ENCODE measurements around the gene LMNTD1.
"Not testable (repeated sequence)": the region's sequence is repeated elsewhere in the genome, so short reads cannot be mapped to it uniquely, and the experiment has no call there.

LMNTD1 gene

DNA sequence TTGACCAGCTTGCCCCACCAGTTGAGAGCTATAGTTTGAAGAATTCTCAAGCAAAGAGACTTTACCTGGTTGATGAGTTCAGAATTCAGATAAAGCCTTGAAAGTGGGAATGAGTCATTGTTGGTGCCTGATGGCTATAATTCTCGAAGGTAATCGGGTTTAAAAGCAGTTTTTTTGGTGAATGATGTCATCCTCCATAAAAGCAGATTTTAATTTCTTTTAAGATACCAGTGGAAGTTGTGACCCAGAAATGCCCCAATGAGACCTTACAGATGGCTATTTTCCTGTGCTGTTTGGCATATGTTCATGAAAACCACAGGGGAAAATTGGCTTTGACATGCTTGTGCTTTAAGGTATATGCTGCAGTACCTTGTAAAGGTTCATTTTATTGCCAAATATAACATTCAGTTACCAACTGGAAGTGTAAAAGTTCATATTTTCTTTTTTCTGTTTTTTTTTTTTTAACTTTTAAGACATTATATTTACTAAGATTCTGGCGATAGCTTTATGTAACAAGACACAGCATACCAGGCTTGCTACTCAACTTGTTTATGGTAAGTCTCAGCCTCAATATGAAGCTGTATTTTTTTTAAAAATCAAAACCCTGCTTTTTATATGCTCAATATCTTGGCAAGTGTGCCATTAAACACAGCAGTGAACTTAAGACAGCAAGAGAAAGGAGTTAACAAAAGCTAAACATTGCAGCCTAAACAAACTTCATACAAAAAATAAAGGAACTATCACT is 119.3 kb downstream of the LMNTD1 start:
- no peak for DNase-seq (ENCODE audit: low read depth in 1 of 2, low spot score in 1 of 2)

DNA sequence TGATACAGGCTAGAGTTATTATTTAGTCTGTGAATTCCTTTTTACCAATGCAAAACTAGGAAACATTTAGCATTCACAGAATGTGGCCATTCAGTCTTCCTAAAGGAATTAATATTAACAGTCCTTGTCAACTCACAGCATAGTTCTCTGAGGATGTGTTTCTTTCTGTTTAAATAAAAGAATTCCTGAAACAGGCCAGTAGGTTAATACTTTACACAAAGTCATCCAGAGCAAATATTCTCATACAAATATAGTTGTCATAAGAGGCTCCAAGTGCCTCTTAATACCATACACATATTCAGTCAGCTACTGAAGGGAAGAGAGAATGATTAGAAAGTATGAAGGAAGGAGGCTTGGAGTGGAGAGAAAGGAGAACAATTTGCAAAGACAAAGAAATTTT is 120.1 kb downstream of the LMNTD1 start:
- no peak for DNase-seq (ENCODE audit: low read depth in 1 of 2, low spot score in 1 of 2)

DNA sequence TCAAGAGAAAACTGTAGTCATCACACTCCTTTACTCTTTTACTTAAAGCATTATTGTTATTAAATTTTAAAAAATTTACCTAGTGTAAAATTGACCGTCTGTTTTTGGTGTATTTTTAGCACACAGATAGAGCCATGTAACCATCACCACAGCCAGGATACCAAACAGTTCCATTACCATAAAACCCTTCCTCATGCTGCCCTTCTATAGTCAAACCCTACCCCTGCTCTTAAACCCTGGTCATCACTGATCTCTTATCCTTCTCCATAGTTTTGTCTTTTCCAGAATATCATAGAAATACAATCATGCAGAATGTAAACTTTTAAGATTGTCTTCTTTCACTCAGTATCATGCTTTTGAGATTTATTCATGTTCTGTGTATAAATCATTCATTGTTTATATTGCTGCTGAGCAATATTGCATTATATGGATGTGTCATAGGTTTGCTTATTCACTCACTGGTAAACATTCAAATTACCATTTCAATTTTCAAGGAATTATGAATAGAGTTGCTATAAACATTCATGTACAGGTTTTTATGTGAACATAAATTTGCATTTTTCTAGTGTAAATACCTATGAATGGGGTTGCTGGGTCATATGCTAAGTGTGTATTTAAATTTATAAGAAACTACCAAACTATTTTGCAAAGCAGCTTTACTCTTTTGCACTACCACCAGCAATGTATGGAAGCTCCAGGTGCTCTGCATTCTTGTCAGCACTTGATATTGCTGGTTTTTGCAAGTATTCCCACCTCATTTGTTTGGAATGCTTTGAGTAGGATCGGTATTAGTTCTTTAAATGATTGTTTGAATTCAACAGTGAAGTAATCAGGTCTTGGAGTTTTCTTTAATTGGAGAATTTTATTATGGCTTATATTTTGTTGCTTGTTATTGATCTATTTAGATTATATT is 125.5 kb downstream of the LMNTD1 start:
- DNase-seq (ENCODE audit: low read depth in 1 of 2, low spot score in 1 of 2), result no peak

DNA sequence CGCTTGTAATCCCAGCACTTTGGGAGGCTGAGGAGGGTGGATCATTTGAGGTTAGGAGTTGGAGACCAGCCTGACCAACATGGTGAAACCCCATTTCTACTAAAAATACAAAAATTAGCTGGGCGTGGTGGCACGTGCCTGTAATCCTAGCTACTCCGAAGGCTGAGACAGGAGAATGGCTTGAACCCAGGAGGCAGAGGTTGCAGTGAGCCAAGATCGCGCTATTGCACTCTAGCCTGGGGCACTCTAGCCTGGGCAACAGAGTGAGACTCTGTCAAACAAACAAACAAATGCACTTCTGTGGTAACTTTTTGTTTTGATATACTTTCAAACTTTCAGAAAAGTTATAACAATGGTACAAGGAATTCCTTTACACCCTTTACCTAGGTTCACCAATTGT is 126.3 kb downstream of the LMNTD1 start:
- DNase-seq (ENCODE audit: low read depth in 1 of 2, low spot score in 1 of 2), result not testable (repeated sequence)

Data from activated CD4-positive, alpha-beta T cell treated with anti-CD3 and anti-CD28 coated beads, Interleukin-2, amount 50 U/mL, for 24 hours (primary cell).